Epithelial cell of proximal tubule (primary cell): ENCODE results near the gene SAT1. TPM values are rescaled to one million over a fixed set of nuclear protein-coding genes. Genes with fewer than 3 reads are reported as not detected.

Experiments used
- DNase-seq: peaks from one replicate; pipeline ENCODE4 v3.0.0-alpha.2; 2011; ENCODE audit warnings: low read depth
- H3K4me3 ChIP-seq: 2 replicates; pipeline ENCODE4 v1.5.1; 2011; ENCODE audit warnings: low read depth, mild to moderate bottlenecking, low read length
- total RNA-seq: library from RNA; depleted of rRNA; stranded (reverse); fragments of >200 nt; gene quantifications from 2 replicates; pipeline ENCODE4 v1.2.3, GENCODE V29; 2015
- TF ChIP-seq, protein P1 (sequence below): conservative IDR thresholded peaks from 2 replicates; pipeline ENCODE4 v1.5.1; 2012; ENCODE audit warnings: low read depth, mild to moderate bottlenecking, low read length

The SAT1 gene
- total RNA-seq, 1 donor from 2014 or later = 1,141 TPM

DNA sequence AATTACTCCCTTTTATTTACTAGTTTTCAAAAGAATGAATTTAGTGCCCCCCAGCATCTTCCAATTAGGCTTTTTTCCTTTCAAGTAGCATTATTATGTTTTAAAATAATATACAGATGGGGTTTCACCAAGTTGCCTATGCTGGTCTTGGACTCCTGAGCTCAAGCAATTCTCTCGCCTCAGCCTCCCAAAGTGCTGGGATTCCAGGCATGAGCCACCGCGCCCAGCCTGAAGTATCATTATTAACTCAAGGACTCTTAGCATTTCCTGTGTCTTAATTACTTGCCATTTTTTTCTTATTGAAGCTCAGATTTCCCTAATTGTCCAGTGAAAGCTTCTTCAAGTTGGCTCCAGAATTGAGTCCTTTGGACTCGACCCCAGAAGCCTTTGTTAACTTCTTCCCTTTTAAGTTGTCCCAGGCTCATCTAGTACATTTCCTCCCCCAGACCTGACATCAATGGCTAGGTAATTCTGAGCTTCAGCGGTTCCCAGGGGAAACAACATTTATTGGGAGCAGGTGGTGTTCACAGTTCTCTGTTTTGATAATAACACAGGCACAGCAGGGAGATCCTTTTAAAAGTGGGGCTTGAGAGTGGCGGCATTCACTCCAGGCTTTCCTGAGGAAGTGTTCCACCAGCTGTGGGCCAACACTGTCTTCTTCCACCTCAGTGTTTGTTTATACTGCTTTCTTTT lies 10.0 kb downstream of the SAT1 start:
- DNase-seq = no peak
- no peak overlapping the region for H3K4me3 ChIP-seq
- TF ChIP-seq, protein P1, sequence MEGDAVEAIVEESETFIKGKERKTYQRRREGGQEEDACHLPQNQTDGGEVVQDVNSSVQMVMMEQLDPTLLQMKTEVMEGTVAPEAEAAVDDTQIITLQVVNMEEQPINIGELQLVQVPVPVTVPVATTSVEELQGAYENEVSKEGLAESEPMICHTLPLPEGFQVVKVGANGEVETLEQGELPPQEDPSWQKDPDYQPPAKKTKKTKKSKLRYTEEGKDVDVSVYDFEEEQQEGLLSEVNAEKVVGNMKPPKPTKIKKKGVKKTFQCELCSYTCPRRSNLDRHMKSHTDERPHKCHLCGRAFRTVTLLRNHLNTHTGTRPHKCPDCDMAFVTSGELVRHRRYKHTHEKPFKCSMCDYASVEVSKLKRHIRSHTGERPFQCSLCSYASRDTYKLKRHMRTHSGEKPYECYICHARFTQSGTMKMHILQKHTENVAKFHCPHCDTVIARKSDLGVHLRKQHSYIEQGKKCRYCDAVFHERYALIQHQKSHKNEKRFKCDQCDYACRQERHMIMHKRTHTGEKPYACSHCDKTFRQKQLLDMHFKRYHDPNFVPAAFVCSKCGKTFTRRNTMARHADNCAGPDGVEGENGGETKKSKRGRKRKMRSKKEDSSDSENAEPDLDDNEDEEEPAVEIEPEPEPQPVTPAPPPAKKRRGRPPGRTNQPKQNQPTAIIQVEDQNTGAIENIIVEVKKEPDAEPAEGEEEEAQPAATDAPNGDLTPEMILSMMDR = no peak

DNA sequence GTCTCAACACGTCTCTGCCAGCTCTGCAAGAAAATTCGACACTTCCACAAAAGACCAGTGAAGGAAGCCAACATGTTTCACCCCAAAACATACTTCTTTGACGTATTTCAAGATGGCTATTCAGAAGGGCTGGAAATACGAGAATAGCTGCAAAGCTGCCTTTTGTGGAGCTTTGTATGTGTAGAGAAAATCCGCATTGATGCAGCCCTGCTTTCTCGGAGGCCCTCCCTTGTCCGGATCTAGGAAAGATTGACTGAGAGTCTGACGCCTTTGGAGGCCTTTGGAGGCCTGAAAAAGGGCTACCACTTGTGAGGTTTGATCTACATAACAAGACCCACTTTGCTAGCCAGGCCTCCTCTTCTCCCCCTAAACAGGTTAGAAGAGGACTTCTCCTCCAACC lies 12.2 kb downstream of the SAT1 start:
- TF ChIP-seq, protein P1 = no peak
- no peak overlapping the region for H3K4me3 ChIP-seq
- no peak for DNase-seq

DNA sequence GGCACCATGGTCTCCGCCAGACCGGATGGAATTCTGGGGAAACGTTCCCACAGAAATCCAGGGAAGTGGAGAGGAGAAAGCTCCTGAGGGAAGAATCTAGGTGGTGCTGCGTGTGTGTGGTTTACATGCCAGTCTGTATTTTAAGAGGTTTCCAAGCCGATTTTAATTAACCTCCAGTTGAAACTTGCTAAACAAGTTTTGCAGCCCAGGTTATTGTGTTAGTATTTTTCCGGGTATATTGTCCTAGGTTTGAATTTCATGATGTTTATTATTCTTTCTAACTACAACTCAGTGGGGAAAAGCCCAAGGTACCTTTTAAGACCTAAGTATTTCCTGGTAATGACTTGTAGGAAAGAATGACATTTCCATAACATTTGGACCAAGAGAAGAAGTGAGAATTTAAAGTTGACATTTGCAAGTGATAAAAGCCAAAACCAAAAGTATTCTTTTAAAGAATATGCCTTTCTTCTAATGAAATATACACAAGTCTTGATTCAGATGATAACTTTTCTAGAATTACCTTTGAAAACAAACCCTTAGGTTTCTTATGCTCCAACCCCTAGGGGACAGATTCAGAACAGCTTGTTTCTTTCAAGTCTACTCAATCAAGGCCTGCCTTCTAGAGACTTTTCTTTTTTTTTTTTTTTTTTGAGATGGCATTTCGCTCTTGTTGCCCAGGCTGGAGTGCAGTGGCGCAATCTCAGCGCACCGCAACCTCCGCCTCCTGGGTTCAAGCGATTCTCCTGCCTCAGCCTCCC lies 14.6 kb downstream of the SAT1 start:
- no peak overlapping the region for H3K4me3 ChIP-seq
- DNase-seq = no peak
- TF ChIP-seq, protein P1 = peak; percentile 5

DNA sequence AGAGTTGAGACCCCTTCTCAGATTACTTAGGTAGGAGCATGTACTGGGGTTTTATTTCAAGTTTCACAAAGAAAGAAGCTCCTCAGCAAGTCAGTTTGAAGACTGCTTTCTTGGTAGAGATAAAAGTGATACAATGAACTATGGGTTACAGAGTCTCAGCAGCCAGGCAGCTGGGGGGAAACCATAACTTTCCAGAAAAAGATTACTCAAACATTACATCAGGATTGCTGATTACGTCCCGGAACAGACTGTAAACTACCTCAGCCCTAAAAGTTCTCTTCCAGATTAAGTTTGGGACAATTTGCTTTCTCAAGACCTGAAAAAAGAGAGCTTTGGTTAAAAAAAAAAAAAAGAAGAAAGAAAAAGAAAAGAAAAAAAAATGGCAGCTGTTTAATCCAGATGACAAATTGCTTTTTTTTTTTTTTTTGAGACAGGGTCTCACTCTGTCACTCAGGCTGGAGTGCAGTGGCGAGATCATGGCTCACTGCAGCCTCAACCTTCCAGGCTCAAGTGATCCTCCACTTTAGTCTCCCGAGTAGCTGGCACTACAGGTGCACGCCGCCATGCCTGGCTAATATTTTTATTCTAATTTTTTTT lies 16.6 kb downstream of the SAT1 start:
- H3K4me3 ChIP-seq = no peak overlapping the region
- TF ChIP-seq, protein P1 = no peak
- no peak for DNase-seq

DNA sequence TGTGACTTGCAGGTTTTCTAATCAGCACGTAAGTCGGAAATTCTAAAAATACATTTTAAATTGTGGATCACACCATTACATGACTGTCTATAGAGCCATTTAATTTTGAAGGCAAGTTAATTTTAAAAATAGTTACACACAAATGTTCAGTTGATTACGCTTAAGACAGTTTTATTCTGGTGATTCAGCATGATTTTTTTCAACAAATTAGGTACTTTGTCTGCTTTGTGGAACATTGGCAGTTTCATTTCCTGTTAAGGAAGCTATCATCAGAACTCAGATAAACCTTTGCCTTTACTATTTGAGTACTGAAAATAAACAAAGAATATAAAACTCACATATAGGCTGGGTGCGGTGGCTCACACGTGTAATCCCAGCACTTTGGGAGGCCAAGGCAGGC lies 19.5 kb downstream of the SAT1 start:
- TF ChIP-seq, protein P1 = no peak

DNA sequence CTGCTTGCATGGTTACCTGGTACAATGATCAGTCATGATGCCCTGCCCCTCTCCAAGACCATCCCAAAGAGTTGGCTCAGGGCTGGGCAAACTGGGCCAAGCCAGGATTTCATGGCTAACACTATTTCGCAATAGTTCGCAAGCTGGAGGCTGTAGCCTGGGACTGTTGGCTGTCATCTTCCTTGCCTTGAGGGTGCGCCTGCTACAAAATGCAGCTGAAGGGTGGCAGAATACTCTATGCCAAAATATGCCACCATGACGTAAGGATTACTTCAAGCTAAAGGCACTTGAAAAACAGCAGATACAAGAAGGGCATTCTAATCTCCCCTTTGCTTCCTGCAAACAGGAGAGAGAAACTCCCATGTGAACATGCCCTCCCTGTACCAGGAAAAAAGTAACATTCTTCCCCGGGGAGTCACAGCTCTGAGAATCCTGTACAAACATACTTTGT lies 21.0 kb downstream of the SAT1 start:
- TF ChIP-seq, protein P1 = no peak
- H3K4me3 ChIP-seq = no peak overlapping the region
- peak; percentile 69 for DNase-seq

More for the DNA sequence above, 19.5 kb downstream of the SAT1 start:
- no peak for DNase-seq
- no peak overlapping the region for H3K4me3 ChIP-seq
